GM18508 (cell line): ENCODE measurements around the gene EBNA1BP2.
"Not testable (repeated sequence)": the region's sequence is repeated elsewhere in the genome, so short reads cannot be mapped to it uniquely, and the experiment has no call there.

Experiments used
- ATAC-seq: cut with Tn5 transposase; IDR thresholded peaks from one replicate; pipeline ENCODE4 v1.9.1; 2021; ENCODE audit warnings: moderate number of reproducible peaks; ENCODE audit not compliant: insufficient read depth, unreplicated experiment

EBNA1BP2 gene

GRCh38 chr1:43171876-43172526 lies at the start of gene EBNA1BP2, which contains the start of gene CFAP57:
Gene EBNA1BP2 (minus strand): TSS chr1:43172290. CDS start chr1:43172118, 172 bp downstream.
Gene CFAP57 (plus strand): TSS chr1:43172330. CDS start chr1:43172754, 424 bp downstream.
- no peak for ATAC-seq

- ATAC-seq: no peak
Observed at GRCh38 chr1:43221797-43222196, 49.7 kb upstream of the EBNA1BP2 start.

GRCh38 chr1:43220905-43221778 lies 49.1 kb upstream of the EBNA1BP2 start:
- no peak for ATAC-seq

GRCh38 chr1:43217747-43218146 lies 45.7 kb upstream of the EBNA1BP2 start:
- ATAC-seq: no peak

GRCh38 chr1:43214501-43215444 lies 42.7 kb upstream of the EBNA1BP2 start:
- ATAC-seq: no peak

- not testable (repeated sequence) for ATAC-seq
Observed at GRCh38 chr1:43208277-43208676, 36.2 kb upstream of the EBNA1BP2 start.

GRCh38 chr1:43207229-43207853 lies 35.3 kb upstream of the EBNA1BP2 start:
- no peak for ATAC-seq

GRCh38 chr1:43206600-43207228 lies 34.6 kb upstream of the EBNA1BP2 start:
- ATAC-seq: no peak

GRCh38 chr1:43205671-43206070 lies 33.6 kb upstream of the EBNA1BP2 start:
- ATAC-seq: no peak

- ATAC-seq: no peak
Observed at GRCh38 chr1:43204394-43204793, 32.3 kb upstream of the EBNA1BP2 start.

GRCh38 chr1:43203859-43204258 lies 31.8 kb upstream of the EBNA1BP2 start:
- ATAC-seq: no peak

GRCh38 chr1:43199093-43199726 lies 27.1 kb upstream of the EBNA1BP2 start:
- ATAC-seq: peak; percentile 43

GRCh38 chr1:43197343-43198127 lies 25.4 kb upstream of the EBNA1BP2 start:
- ATAC-seq: no peak

GRCh38 chr1:43194509-43194908 lies 22.4 kb upstream of the EBNA1BP2 start:
- ATAC-seq: no peak

- ATAC-seq: no peak
Observed at GRCh38 chr1:43188106-43188505, 16.0 kb upstream of the EBNA1BP2 start.

- no peak for ATAC-seq
Observed at GRCh38 chr1:43184995-43185394, 12.9 kb upstream of the EBNA1BP2 start.

- ATAC-seq: no peak
Observed at GRCh38 chr1:43184388-43184787, 12.3 kb upstream of the EBNA1BP2 start.

- ATAC-seq: no peak
Observed at GRCh38 chr1:43177691-43178090, 5.6 kb upstream of the EBNA1BP2 start.
